GM12801 (cell line): ENCODE measurements around the gene RTEL1.

Source experiments
- TF ChIP-seq, protein P1 (sequence below): IDR thresholded peaks from one replicate; pipeline ENCODE4 v1.5.1; 2011; ENCODE audit warnings: control low read depth; ENCODE audit not compliant: insufficient read length; ENCODE audit errors: extremely low read depth

The RTEL1 gene

GRCh38 chr20:63685269-63686026 is 27.3 kb downstream of the RTEL1 start:
- TF ChIP-seq, protein P1, sequence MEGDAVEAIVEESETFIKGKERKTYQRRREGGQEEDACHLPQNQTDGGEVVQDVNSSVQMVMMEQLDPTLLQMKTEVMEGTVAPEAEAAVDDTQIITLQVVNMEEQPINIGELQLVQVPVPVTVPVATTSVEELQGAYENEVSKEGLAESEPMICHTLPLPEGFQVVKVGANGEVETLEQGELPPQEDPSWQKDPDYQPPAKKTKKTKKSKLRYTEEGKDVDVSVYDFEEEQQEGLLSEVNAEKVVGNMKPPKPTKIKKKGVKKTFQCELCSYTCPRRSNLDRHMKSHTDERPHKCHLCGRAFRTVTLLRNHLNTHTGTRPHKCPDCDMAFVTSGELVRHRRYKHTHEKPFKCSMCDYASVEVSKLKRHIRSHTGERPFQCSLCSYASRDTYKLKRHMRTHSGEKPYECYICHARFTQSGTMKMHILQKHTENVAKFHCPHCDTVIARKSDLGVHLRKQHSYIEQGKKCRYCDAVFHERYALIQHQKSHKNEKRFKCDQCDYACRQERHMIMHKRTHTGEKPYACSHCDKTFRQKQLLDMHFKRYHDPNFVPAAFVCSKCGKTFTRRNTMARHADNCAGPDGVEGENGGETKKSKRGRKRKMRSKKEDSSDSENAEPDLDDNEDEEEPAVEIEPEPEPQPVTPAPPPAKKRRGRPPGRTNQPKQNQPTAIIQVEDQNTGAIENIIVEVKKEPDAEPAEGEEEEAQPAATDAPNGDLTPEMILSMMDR, result no peak

DNA sequence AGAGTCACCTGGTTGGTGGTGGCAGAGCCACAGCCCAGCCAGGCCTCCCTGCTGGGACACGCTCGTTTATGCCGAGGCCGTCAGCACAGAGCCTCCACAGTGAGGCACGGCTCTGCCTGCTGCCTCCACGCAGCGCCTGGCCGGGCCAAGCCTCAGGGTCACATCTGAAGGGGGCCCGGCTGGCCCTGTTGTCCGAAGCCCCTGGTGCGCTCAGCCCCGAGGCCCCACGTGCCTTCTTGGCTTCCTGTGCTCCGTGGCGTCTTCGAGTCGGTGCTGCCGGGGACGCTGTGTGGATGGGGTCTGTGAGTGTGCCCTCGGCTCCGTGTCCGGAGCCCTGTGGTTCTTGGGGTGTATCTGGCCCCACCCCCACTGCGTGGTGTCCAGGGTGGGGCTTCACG is 28.0 kb downstream of the RTEL1 start:
- TF ChIP-seq, protein P1, result no peak

- TF ChIP-seq, protein P1, result no peak
Observed at GRCh38 chr20:63686492-63687321, 28.6 kb downstream of the RTEL1 start.

GRCh38 chr20:63687419-63688178 is 29.5 kb downstream of the RTEL1 start:
- TF ChIP-seq, protein P1, result no peak

DNA sequence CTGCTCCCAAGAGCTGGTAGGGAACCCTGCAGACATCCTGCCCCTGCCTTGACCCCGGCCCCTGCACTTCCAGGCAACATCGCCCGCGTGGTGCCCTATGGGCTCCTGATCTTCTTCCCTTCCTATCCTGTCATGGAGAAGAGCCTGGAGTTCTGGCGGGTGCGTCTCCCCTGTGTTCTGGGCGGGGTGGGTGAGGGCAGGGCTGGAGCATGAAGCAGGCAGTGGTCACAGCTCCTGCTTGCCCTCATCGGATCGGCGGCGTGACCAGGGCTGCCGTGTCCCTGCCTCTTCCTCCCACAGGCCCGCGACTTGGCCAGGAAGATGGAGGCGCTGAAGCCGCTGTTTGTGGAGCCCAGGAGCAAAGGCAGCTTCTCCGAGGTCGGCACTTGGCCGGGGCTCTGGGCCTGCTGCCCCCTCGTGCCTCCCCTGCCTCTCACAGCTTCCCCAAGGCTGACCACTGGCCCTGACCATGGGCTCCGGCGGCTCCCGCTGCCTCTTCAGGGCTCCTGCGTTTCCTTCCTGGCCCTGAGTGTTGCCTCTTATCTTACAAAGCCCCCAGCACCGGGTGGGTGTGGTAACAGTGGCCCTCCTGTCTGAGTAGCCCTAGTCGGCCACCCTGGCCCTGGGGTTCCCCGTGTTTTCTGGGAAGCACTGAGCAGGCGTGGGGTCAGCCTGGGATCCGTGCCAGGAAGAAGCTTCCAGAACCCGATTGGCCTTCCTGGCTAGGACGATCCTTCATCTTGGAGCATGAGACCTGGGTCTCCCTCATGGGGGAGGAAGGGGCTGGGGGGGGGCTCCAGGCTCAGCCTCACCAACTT is 30.3 kb downstream of the RTEL1 start:
- TF ChIP-seq, protein P1, result no peak

DNA sequence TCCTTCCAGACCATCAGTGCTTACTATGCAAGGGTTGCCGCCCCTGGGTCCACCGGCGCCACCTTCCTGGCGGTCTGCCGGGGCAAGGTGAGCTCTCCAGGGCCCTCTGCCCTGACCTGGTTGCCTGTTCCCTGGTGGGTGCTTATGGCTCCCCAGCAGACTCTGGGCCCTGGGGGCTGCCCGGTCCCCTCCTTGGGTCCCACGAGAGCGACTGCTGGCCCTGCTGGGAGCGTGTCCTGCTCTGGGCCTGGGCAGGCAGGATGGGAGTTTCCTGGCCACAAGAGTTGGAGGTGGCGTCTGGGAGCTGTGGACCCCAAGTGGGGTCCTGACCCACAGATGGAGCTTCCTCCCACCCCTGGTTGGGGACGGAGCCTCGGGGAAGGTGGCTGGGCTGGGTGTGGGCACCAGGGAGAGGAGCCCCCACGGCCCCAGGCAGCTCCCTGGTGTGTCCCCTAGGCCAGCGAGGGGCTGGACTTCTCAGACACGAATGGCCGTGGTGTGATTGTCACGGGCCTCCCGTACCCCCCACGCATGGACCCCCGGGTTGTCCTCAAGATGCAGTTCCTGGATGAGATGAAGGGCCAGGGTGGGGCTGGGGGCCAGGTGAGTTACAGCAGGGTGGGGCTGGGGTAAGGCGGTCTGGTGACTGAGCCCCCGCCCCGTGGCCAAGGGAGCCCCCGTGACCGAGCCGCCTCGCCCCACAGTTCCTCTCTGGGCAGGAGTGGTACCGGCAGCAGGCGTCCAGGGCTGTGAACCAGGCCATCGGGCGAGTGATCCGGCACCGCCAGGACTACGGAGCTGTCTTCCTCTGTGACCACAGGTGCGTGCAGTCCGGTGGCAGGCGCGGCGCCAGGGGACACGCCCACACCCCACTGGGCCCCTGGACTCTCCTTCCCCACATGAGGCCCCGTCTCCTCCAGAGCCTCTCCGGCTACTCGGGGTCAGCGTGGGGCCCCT is 31.2 kb downstream of the RTEL1 start:
- TF ChIP-seq, protein P1, result no peak
